OCI-LY7 (cell line): ENCODE results near the gene PPFIA4. TPM values are rescaled to one million over a fixed set of nuclear protein-coding genes. Genes with fewer than 3 reads are reported as not detected.

Experiments used
- BruUV-seq: library from RNA; stranded (reverse); fragments of 400-500 nt; replicated peaks from 2 replicates; lab custom pipeline; 2021; lab: Mats Ljungman, UMichigan
- CTCF ChIA-PET: fragments of 300-600 bp; sonication (Branson Sonifier 250); formaldehyde crosslinking; loops from one replicate; lab custom pipeline; 2022; ENCODE audit warnings: antibody characterized with exemption; ENCODE audit not compliant: unreplicated experiment; lab: Charles Lee
- POLR2A ChIA-PET: fragments of 300-600 bp; sonication (Branson Sonifier 250); formaldehyde crosslinking; loops from one replicate; lab custom pipeline; 2022; ENCODE audit warnings: antibody characterized with exemption; lab: Charles Lee
- DNase-seq: peaks from one replicate; pipeline ENCODE4 v3.0.0-alpha.2; 2015; ENCODE audit warnings: low spot score
- H2AFZ ChIP-seq: fragments of 200-600 bp; sonication (generic), shearing (Covaris generic); 2 replicates; pipeline ENCODE4 v1.6.1; 2014; ENCODE audit warnings: mild to moderate bottlenecking, antibody characterized with exemption, low read length, moderate library complexity
- H3K27ac ChIP-seq: fragments of 200-600 bp; sonication (generic); 2 replicates; pipeline ENCODE4 v1.5.1; 2014; ENCODE audit warnings: mixed run types, low read depth, mild to moderate bottlenecking, moderate library complexity, low read length, inconsistent platforms; ENCODE audit not compliant: poor library complexity, severe bottlenecking
- H3K36me3 ChIP-seq: fragments of 200-600 bp; sonication (generic); 2 replicates; pipeline ENCODE4 v1.6.1; 2014; ENCODE audit warnings: mild to moderate bottlenecking, antibody characterized with exemption, low read length, moderate library complexity, mixed read lengths; ENCODE audit not compliant: insufficient read depth
- H3K4me1 ChIP-seq: fragments of 200-600 bp; sonication (generic); 2 replicates; pipeline ENCODE4 v1.5.1; 2014; ENCODE audit warnings: mild to moderate bottlenecking, low read length; ENCODE audit not compliant: insufficient read depth, poor library complexity, severe bottlenecking
- H3K4me2 ChIP-seq: fragments of 200-600 bp; sonication (generic); 2 replicates; pipeline ENCODE4 v1.6.1; 2014; ENCODE audit warnings: mild to moderate bottlenecking, low read length
- H3K4me3 ChIP-seq: fragments of 200-600 bp; sonication (generic); 2 replicates; pipeline ENCODE4 v1.5.1; 2014; ENCODE audit warnings: mild to moderate bottlenecking, low read depth, low read length; ENCODE audit not compliant: poor library complexity, severe bottlenecking
- H3K79me2 ChIP-seq: fragments of 200-600 bp; sonication (generic); 2 replicates; pipeline ENCODE4 v1.6.1; 2016; ENCODE audit warnings: low read depth, mild to moderate bottlenecking, low read length, moderate library complexity, mixed read lengths; ENCODE audit not compliant: insufficient read depth
- H3K9me2 ChIP-seq: fragments of 200-600 bp; sonication (generic); 2 replicates; pipeline ENCODE4 v1.6.1; 2016; ENCODE audit warnings: mild to moderate bottlenecking, low read length, mixed read lengths; ENCODE audit not compliant: insufficient read depth
- H3K9me3 ChIP-seq: fragments of 200-600 bp; sonication (generic); 2 replicates; pipeline ENCODE4 v1.6.1; 2014; ENCODE audit warnings: mild to moderate bottlenecking, mixed run types, low read length, mixed read lengths
- H4K20me1 ChIP-seq: fragments of 200-600 bp; sonication (generic); 2 replicates; pipeline ENCODE4 v1.6.1; 2014; ENCODE audit warnings: mild to moderate bottlenecking, antibody characterized with exemption, low read length, moderate library complexity, mixed read lengths; ENCODE audit not compliant: insufficient read depth
- EZH2phosphoT487 ChIP-seq: fragments of 200-600 bp; sonication (generic); IDR thresholded peaks from 2 replicates; pipeline ENCODE4 v1.6.1; 2018; ENCODE audit warnings: low read depth, borderline replicate concordance, mild to moderate bottlenecking, mixed run types, antibody characterized with exemption, low read length, moderate library complexity, mixed read lengths
- intact Hi-C: fragments of 100-400 bp; cut with micrococcal nuclease; formaldehyde crosslinking; loops from one replicate; pipeline ENCODE4 v1.10.0; 2022; ENCODE audit not compliant: unreplicated experiment
- total RNA-seq, 2 experiments: library from RNA; depleted of rRNA in 1 of 2; stranded (reverse); fragments of >200 nt in 1 of 2; shearing (Covaris generic) in 1 of 2; gene quantifications; 2 replicates each; pipeline ENCODE4 v1.2.3, GENCODE V29; 2014 to 2022
- TF ChIP-seq, protein P1 (sequence below): fragments of 200-600 bp; sonication (generic); conservative IDR thresholded peaks from 2 replicates; pipeline ENCODE4 v1.5.1; 2014; ENCODE audit warnings: mild to moderate bottlenecking, antibody characterized with exemption, low read length, moderate library complexity, mixed read lengths

Gene PPFIA4
- total RNA-seq, 2 experiments from 2014 or later = 0.03 to 2.7 TPM

DNA sequence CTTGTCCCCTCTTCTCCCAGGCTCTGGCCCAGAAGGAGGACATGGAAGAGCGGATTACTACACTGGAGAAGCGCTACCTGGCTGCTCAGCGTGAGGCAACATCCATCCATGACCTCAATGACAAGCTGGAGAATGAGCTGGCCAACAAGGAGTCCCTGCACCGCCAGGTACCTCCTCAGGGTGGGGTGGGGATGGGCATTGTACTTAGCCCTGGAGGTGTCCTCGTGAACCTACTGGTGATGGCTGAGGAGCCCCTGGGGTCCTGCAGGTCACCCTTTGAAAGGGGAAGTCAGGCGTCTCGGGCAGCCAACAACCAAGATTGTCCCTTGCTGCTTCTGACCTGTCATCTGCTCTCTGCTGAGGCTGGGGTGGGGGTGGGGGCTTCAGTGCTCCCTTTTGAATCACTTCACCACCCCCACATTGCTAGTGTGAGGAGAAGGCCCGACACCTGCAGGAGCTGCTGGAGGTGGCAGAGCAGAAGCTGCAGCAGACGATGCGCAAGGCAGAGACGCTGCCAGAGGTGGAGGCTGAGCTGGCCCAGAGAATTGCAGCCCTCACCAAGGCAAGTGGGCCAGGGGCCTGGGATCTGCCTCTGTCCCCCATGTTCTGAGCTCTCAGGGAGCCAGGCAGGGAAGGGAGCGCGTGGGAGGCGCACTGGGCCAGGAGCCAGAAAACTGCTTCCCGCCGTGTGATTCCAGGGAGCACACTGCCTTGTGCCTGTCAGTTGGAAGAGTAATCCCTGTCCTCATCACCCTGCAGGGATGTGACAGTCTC is 19.7 kb downstream of the PPFIA4 start:
- intact Hi-C loops = no loop called here
- ChIA-PET CTCF (interaction anchor here (0.5 kb wide), 1 partner anchor 88 kb away, joined by 3 read pairs; no protein-coding TSS in a partner anchor), POLR2A (no interaction called here)
- no peaks in the 10 kb centered on the region for H3K36me3 ChIP-seq
- no peak overlapping the region for H3K4me3 ChIP-seq
- no peaks in the 10 kb centered on the region for H3K9me3 ChIP-seq
- H3K79me2 ChIP-seq = no peaks in the 10 kb centered on the region
- TF ChIP-seq EZH2phosphoT487 = no peak
- H3K9me2 ChIP-seq = no peaks in the 10 kb centered on the region
- no peak for DNase-seq
- no peak overlapping the region for H3K27ac ChIP-seq
- H2AFZ ChIP-seq = no peak overlapping the region
- H4K20me1 ChIP-seq = no peaks in the 10 kb centered on the region
- H3K4me1 ChIP-seq = no peaks in the 10 kb centered on the region
- H3K4me2 ChIP-seq = no peak overlapping the region
- no TSS peak for BruUV-seq

DNA sequence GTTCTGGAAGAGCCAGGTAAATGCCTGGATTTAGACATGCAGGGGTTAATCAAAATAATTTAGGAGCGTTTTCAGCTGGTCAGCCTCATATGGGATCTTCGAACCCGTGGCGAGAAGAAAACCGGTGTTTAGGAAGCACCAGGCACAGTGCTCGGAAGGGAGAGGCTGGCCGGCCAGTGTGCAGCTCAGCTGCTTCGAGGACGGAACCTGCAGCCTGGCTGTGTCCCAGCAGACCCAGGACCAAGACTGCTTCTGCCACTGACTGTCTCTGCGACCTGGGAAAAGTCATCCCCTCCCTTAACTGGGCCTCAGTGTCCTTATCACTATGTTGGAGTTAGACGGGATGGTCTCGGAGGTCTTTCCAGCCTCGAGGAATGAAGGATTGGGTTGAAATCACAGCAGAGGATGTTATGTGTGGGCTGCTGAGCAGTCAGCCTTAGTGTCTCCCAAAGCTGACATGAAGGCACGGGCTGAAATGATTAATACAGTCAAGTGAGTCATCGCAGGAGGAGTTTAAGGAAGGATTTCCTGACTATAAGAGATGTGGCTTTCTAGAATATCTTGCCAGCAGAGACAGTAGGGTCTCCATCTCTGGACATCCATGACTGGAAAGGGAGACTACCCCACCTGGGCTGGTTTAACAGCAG is 20.8 kb downstream of the PPFIA4 start:
- no peak for TF ChIP-seq EZH2phosphoT487
- TF ChIP-seq, protein P1, sequence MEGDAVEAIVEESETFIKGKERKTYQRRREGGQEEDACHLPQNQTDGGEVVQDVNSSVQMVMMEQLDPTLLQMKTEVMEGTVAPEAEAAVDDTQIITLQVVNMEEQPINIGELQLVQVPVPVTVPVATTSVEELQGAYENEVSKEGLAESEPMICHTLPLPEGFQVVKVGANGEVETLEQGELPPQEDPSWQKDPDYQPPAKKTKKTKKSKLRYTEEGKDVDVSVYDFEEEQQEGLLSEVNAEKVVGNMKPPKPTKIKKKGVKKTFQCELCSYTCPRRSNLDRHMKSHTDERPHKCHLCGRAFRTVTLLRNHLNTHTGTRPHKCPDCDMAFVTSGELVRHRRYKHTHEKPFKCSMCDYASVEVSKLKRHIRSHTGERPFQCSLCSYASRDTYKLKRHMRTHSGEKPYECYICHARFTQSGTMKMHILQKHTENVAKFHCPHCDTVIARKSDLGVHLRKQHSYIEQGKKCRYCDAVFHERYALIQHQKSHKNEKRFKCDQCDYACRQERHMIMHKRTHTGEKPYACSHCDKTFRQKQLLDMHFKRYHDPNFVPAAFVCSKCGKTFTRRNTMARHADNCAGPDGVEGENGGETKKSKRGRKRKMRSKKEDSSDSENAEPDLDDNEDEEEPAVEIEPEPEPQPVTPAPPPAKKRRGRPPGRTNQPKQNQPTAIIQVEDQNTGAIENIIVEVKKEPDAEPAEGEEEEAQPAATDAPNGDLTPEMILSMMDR = no peak

DNA sequence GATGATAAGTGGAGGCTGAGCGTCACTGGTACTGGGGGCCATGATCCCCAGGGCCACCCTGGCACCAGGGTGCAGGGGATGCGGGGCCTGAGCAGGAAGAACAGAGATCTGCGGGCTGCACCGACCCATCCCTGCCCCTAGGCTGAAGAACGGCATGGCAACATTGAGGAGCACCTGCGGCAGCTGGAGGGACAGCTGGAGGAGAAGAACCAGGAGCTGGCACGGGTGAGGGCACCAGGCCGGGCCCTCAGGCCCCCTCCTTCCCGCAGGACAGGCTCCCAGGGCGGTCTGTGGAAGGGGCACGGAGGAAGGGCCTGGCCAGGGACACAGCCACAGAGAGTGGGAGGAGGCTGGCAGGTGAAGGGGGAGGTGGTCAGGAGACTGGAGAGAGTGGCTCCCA is 21.8 kb downstream of the PPFIA4 start:
- Histone ChIP-seq H3K4me3 (no peak overlapping the region), H2AFZ (no peak overlapping the region), H3K9me3 (no peaks in the 10 kb centered on the region), H3K9me2 (no peaks in the 10 kb centered on the region), H4K20me1 (no peaks in the 10 kb centered on the region), H3K4me2 (no peak overlapping the region), H3K79me2 (no peaks in the 10 kb centered on the region), H3K4me1 (no peaks in the 10 kb centered on the region), H3K27ac (no peak overlapping the region), H3K36me3 (no peaks in the 10 kb centered on the region)
- intact Hi-C loops = no loop called here
- TF ChIP-seq, protein P1 = no peak
- TF ChIP-seq EZH2phosphoT487 = no peak
- no TSS peak for BruUV-seq
- ChIA-PET POLR2A (no interaction called here), CTCF (interaction anchor here (0.6 kb wide), 1 partner anchor 220 kb away, joined by 12 read pairs; no protein-coding TSS in a partner anchor)
- DNase-seq = no peak

More for the DNA sequence above, 20.8 kb downstream of the PPFIA4 start:
- POLR2A ChIA-PET = no interaction called here
- no peaks in the 10 kb centered on the region for H4K20me1 ChIP-seq
- H2AFZ ChIP-seq = no peak overlapping the region
- no peaks in the 10 kb centered on the region for H3K79me2 ChIP-seq
- intact Hi-C loops = no loop called here
- CTCF ChIA-PET = interaction anchor here (0.5 kb wide), 1 partner anchor 87 kb away, joined by 3 read pairs; no protein-coding TSS in a partner anchor
- no peaks in the 10 kb centered on the region for H3K9me3 ChIP-seq
- no peak overlapping the region for H3K4me3 ChIP-seq
- H3K36me3 ChIP-seq = no peaks in the 10 kb centered on the region
- no peak for DNase-seq
- no TSS peak for BruUV-seq
- no peaks in the 10 kb centered on the region for H3K4me1 ChIP-seq
- no peaks in the 10 kb centered on the region for H3K9me2 ChIP-seq
- no peak overlapping the region for H3K27ac ChIP-seq
- H3K4me2 ChIP-seq = no peak overlapping the region
